ENCODE measurements around the gene IFT25.

GRCh38 chr1:53979712-53980450 lies 34.4 kb upstream of the IFT25 start:
- no peak for TF ChIP-seq CTCF (IDR thresholded peaks at IDR 0.05)
- no peak for TF ChIP-seq EP300 (IDR thresholded peaks at IDR 0.05)

All from tibial nerve (tissue), 4 donors.